GM12872 (cell line): ENCODE results near the gene NFASC.

Experiments
- TF ChIP-seq, protein P1 (sequence below): IDR thresholded peaks from 3 replicates; pipeline ENCODE4 v1.5.1; 2011; ENCODE audit warnings: low read depth, mild to moderate bottlenecking, low read length, moderate library complexity; ENCODE audit not compliant: insufficient read depth

Gene NFASC

DNA sequence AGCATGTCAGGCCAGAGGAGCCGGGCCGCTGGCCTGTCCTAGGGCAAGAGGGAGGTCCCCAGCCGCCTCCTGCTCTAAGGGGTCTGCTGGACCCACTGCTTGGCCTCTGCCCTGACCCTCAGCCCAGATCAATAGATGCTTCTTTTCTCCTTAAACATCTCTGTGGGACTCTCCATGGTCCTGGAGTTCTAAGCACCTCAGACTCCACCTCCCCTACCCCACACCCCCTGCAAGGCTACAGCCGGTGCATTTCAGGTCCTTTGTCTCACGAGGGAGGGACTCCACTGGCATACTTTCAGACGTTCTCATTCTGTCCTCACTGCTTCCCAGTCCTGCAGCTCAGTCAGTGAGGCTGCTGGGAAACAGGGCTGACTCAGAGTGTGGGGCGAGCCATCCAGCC, 183.4 kb downstream of the NFASC start:
- TF ChIP-seq, protein P1, sequence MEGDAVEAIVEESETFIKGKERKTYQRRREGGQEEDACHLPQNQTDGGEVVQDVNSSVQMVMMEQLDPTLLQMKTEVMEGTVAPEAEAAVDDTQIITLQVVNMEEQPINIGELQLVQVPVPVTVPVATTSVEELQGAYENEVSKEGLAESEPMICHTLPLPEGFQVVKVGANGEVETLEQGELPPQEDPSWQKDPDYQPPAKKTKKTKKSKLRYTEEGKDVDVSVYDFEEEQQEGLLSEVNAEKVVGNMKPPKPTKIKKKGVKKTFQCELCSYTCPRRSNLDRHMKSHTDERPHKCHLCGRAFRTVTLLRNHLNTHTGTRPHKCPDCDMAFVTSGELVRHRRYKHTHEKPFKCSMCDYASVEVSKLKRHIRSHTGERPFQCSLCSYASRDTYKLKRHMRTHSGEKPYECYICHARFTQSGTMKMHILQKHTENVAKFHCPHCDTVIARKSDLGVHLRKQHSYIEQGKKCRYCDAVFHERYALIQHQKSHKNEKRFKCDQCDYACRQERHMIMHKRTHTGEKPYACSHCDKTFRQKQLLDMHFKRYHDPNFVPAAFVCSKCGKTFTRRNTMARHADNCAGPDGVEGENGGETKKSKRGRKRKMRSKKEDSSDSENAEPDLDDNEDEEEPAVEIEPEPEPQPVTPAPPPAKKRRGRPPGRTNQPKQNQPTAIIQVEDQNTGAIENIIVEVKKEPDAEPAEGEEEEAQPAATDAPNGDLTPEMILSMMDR = no peak

DNA sequence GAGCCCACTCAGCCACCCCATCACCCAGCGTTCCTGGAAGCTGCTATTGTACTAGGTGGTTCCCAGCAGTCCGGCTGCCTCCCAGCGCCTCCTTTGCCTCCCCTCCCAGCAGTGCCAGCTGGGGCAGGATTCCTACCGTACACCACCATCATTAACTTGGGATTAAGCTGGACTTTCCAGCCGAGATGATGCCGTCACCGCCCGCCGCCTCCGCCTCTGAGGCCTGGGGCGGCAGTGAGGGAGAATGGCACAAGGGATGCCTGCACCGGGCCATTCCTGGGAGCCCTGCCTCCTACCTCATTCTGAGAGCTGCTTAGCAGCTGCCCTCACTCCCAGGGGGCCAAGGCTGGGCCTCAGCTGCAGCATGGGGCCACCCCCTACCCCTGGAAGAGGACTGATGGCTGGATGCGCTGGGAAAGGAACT, 185.5 kb downstream of the NFASC start:
- TF ChIP-seq, protein P1 = no peak

DNA sequence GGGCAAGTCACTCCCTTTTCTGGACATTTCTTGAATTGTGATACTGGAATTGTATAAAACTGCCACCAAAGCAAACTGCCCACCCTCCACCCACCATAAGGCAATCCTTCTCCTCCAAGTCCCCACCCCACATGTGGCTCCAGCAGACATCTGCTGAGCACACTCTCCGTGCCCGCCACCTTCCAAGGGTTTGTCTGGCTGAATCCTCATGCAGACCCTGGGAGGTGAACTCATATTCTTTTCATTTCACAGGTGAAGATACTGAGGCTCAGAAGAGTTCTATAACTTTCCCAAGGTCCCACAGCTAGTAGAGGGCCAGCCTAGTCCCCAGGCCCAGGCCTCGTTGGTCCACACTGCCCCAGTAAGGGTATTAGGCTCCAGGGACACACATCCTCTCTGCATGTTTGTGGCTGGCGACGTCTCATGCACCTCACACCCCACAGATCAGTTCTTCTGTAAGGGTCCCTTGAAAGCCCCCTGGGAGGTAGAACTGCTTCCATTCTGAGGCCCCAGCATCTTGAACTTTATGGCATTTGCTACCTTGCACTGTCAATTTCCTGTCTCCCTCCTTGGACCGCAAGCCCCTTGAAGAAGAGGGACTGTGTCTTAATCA, 186.4 kb downstream of the NFASC start:
- TF ChIP-seq, protein P1 = no peak

DNA sequence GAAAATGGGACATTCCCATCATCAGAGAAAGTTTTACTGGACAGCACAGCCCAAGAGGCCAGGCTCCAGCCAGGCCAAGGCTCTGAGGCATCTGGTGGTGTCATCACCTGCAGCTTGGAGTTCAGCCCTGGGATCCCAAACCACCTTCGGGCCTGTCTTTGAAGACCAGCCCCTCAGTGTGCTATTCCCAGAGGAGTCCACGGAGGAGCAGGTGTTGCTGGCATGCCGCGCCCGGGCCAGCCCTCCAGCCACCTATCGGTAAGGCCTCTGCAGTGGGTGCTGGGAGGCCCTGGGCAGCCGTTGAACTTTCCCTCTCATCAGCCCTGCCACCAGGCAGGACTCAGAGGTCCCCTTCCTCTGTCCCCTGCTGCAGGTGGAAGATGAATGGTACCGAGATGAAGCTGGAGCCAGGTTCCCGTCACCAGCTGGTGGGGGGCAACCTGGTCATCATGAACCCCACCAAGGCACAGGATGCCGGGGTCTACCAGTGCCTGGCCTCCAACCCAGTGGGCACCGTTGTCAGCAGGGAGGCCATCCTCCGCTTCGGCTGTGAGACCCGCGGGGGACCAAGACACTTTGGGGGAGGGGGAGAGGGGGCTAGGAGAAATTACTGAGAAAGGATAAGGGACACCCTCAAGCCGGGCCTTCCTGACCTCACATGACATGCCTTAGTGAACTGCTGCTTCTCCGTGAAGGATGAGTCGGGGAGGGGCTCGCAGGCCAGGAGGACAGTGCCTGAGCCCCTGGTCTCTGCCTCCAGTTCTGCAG, 187.3 kb downstream of the NFASC start:
- TF ChIP-seq, protein P1 = no peak

DNA sequence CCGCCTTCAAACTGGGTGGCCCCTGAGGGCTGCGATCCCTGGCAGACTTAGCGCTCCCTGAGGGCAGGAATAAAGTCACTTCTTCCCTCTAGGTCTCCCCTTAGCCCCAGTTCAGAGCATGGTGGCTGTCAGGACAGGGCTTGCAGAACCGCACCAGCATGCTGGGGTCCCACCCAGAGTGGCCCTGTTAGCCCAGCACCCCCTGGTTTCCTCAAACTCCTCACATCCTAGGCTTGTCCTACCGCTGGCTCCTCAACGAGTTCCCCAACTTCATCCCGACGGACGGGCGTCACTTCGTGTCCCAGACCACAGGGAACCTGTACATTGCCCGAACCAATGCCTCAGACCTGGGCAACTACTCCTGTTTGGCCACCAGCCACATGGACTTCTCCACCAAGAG, 188.2 kb downstream of the NFASC start:
- TF ChIP-seq, protein P1 = no peak

DNA sequence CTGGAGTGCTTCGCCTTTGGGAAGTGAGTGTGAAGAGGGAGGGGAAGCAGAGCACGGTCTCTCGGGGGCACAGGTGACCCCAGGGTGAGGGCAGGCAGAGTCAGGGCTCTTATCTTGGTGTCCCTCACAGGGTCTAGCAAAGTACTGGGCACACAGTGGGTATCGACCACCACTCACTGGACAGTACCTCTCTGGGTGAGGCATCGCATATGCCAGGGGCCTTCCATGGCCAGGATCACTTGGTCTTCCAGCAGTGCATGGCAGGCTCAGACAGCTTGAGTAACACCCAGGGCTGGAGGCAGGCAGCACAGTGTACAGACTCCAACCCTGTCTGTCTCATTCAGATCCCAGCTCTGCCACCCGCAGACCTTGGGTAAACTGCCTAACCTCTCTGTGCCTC, 189.0 kb downstream of the NFASC start:
- TF ChIP-seq, protein P1 = no peak

DNA sequence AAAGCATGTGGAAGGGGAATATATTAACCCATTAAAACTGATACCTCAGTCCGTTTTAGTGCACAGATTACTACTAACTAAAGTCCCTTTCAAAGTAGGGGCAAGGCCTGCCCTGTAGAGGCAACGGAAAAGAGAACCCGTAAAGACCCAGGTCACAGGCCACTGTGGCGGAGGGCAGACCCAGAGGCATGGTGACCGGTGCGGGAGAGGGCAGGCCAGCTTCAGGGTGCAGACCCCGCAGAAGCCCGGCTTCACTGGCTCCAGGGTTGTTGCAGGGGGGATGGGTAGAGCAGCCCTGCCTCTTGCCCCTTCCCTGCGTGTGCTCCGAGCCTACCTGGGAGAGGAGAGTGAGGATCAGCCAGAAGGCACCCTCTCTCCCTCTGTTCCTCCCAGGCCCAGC, 190.1 kb downstream of the NFASC start:
- TF ChIP-seq, protein P1 = no peak
